Sigmoid colon (tissue), 4 donors: ENCODE measurements around the gene MAP2K3.

Experiments used
- CTCF ChIP-seq, 4 experiments: fragments of 450-650 bp in 3 of 4; fragments of 200-600 bp in 1 of 4; IDR thresholded peaks; one replicate each; pipeline ENCODE4 v1.5.1; 2016 to 2019; ENCODE audit warnings: antibody characterized with exemption in 4 of 4, mild to moderate bottlenecking in 3 of 4, moderate library complexity in 2 of 4
- EP300 ChIP-seq, 4 donors: sonication (generic); formaldehyde crosslinking; IDR thresholded peaks; one replicate each; pipeline ENCODE4 v1.6.1; 2017; ENCODE audit warnings: antibody characterized with exemption in 4 of 4
- POLR2A ChIP-seq, 2 donors: fragments of 450-650 bp; IDR thresholded peaks; one replicate each; pipeline ENCODE4 v1.6.1; 2016; ENCODE audit warnings: antibody characterized with exemption in 2 of 2, mild to moderate bottlenecking in 2 of 2, moderate library complexity in 2 of 2
- POLR2AphosphoS5 ChIP-seq, 4 donors: sonication (generic); formaldehyde crosslinking; IDR thresholded peaks; one replicate each; pipeline ENCODE4 v1.6.1; 2017; ENCODE audit warnings: antibody characterized with exemption in 4 of 4

GRCh38 chr17:21330436-21331160 is 46.1 kb downstream of the MAP2K3 start:
- TF ChIP-seq CTCF (IDR thresholded peaks at IDR 0.05) (no peak), POLR2A (IDR thresholded peaks at IDR 0.05) (no peak), POLR2AphosphoS5 (IDR thresholded peaks at IDR 0.05) (no peak), EP300 (IDR thresholded peaks at IDR 0.05) (no peak)
